HT-29 (cell line): ENCODE data around the gene TXNDC17. TPM values are rescaled to one million over a fixed set of nuclear protein-coding genes. Genes with fewer than 3 reads are reported as not detected.
"Not testable (repeated sequence)": the region's sequence is repeated elsewhere in the genome, so short reads cannot be mapped to it uniquely, and the experiment has no call there.

Experiments used
- DNase-seq: peaks from one replicate; pipeline ENCODE4 v3.0.0-alpha.2; 2015; ENCODE audit warnings: low spot score
- small RNA-seq: library from RNA; depleted of rRNA; stranded (forward); fragments of <200 nt; gene quantifications from one replicate; pipeline ENCODE3, GENCODE V24; 2014
- total RNA-seq: library from RNA; depleted of rRNA; stranded (reverse); fragments of >200 nt; shearing (Covaris generic); gene quantifications from 2 replicates; pipeline ENCODE4 v1.2.3, GENCODE V29; 2014; rRNA removed

TXNDC17 gene
- total RNA-seq, 1 experiment from 2014 or later = 86.0 TPM

- no peak for DNase-seq
Observed at GRCh38 chr17:6683081-6683684, 42.3 kb downstream of the TXNDC17 start.

GRCh38 chr17:6683730-6684459 is 43.0 kb downstream of the TXNDC17 start:
- DNase-seq = no peak

GRCh38 chr17:6684460-6684783 is 43.6 kb downstream of the TXNDC17 start:
- DNase-seq = no peak

GRCh38 chr17:6684881-6685767 is 44.3 kb downstream of the TXNDC17 start:
- no peak for DNase-seq

- no peak for DNase-seq
Observed at GRCh38 chr17:6686026-6686425, 45.2 kb downstream of the TXNDC17 start.

GRCh38 chr17:6688944-6689343 is 48.1 kb downstream of the TXNDC17 start:
- no peak for DNase-seq

GRCh38 chr17:6690641-6691040 is 49.8 kb downstream of the TXNDC17 start:
- DNase-seq = no peak

GRCh38 chr17:6691546-6691945 is 50.7 kb downstream of the TXNDC17 start:
- DNase-seq = no peak

- not testable (repeated sequence) for DNase-seq
Observed at GRCh38 chr17:6691958-6692357, 51.1 kb downstream of the TXNDC17 start.

Small RNAs within 50 kb of the gene (small RNA-seq; reads per million reads assigned to genes)
- gene MIR4520-1 (not detected), gene RNA5SP435 (1.7 reads per million, percentile 60 among the genes with 10 or more reads in this experiment)

Other genes starting within 250 kb of the TXNDC17 start
- gene AIPL1, start 205.9 kb upstream of the TXNDC17 start, total RNA-seq = not detected in 2 replicates
- 97.8 and 111 TPM in 2 replicates for gene PIMREG, start 196.6 kb upstream of the TXNDC17 start, total RNA-seq
- 3.6 and 4.0 TPM in 2 replicates for gene PITPNM3, start 84.5 kb upstream of the TXNDC17 start, total RNA-seq
- gene KIAA0753, start 349 bp upstream of the TXNDC17 start, total RNA-seq = 7.4 and 8.5 TPM in 2 replicates
- 4.1 and 7.0 TPM in 2 replicates for gene MED31, start 10.5 kb downstream of the TXNDC17 start, total RNA-seq
- gene C17orf100, start 10.7 kb downstream of the TXNDC17 start, total RNA-seq = 0.31 and 1.1 TPM in 2 replicates
- gene SLC13A5, start 72.3 kb downstream of the TXNDC17 start, total RNA-seq = not detected in 2 replicates
- gene XAF1, start 115.0 kb downstream of the TXNDC17 start, total RNA-seq = 1.5 and 2.2 TPM in 2 replicates
- not detected in 2 replicates for gene FBXO39, start 135.2 kb downstream of the TXNDC17 start, total RNA-seq
- not detected in 2 replicates for gene TEKT1, start 190.7 kb downstream of the TXNDC17 start, total RNA-seq